Measurements from ENCODE around the gene TAPBP.

- TF ChIP-seq RAD21 (conservative IDR thresholded peaks at IDR 0.05 in 1 of 2, IDR thresholded peaks at IDR 0.05 in 1 of 2): no peak
- no peak for TF ChIP-seq ESRRA (IDR thresholded peaks at IDR 0.05; ENCODE audit: borderline replicate concordance, low read length)
- TF ChIP-seq ATOH8 (CRISPR knock-in tag; IDR thresholded peaks at IDR 0.05; ENCODE audit: low read depth): no peak
- no peak for TF ChIP-seq JUNB (IDR thresholded peaks at IDR 0.05)
- no peak for TF ChIP-seq CTCF (IDR thresholded peaks at IDR 0.05)
- TF ChIP-seq POLR2A (IDR thresholded peaks at IDR 0.05; ENCODE audit: low read length): no peak
- no peak for TF ChIP-seq POLR2AphosphoS2 (conservative IDR thresholded peaks at IDR 0.05; ENCODE audit: low read length)
Observed at GRCh38 chr6:33297406-33297955, 16.4 kb downstream of the TAPBP start.
